HG03045 (cell line): ENCODE results near the gene URB2.
"Not testable (repeated sequence)": the region's sequence is repeated elsewhere in the genome, so short reads cannot be mapped to it uniquely, and the experiment has no call there.

ENCODE experiments used
- ATAC-seq: cut with Tn5 transposase; IDR thresholded peaks from one replicate; pipeline ENCODE4 v1.9.1; 2021; ENCODE audit warnings: mild to moderate bottlenecking, moderate library complexity; ENCODE audit not compliant: unreplicated experiment

The URB2 gene

DNA sequence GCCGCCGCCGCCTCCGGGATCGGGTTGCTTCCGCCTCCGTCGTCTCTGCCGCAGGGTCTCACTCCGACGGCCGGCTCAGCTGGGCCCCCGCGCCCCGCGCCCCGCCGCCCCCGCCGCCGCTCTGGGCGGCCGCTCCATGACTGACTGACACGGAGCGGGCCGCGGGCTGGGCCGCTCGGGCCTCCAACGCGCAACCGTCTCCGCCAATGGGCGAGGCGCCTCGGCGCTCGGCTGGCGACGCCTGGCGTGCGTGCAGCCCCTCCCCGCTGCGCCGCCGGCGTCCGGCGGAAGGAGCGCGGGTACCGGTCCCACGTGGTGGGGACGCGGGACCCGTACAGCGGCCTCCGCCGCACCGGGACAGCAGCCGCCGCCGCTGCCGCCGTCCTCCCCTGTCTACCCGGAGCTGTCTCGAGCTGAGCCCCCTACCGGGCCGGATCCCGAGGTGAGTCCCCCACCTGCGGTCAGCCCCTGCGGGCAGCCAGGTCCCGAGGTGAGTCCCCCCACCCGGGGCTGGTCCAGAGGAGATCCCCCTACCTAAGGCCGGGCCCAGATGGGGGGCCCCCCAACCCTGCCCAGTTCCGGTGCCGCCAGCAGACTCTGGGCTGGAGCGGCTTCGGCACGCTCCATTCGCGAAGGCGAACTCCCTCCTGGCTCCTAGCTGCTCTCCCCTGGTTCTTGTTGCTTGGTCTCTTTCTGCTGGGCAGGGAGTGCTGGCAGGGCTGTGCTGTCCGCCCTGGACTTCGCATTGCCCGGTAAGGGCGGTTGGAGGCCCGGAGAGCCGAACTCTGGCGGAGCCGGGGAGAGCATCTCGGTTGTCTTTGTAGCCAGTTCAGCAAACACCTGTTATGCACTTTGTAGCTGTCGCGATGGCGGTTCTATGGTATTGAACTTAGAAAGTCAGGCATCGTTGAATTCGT is at the start of gene URB2, which contains the start of gene TAF5L:
Gene URB2, plus strand, starts transcription at position 333 of the 917 bp plus-strand sequence. CDS start 1,387 bp downstream, outside the sequence.
Gene TAF5L, minus strand, starts transcription at position 208 of the 917 bp plus-strand sequence. CDS start 11,640 bp downstream, outside the sequence.
- ATAC-seq = peak; percentile 90

DNA sequence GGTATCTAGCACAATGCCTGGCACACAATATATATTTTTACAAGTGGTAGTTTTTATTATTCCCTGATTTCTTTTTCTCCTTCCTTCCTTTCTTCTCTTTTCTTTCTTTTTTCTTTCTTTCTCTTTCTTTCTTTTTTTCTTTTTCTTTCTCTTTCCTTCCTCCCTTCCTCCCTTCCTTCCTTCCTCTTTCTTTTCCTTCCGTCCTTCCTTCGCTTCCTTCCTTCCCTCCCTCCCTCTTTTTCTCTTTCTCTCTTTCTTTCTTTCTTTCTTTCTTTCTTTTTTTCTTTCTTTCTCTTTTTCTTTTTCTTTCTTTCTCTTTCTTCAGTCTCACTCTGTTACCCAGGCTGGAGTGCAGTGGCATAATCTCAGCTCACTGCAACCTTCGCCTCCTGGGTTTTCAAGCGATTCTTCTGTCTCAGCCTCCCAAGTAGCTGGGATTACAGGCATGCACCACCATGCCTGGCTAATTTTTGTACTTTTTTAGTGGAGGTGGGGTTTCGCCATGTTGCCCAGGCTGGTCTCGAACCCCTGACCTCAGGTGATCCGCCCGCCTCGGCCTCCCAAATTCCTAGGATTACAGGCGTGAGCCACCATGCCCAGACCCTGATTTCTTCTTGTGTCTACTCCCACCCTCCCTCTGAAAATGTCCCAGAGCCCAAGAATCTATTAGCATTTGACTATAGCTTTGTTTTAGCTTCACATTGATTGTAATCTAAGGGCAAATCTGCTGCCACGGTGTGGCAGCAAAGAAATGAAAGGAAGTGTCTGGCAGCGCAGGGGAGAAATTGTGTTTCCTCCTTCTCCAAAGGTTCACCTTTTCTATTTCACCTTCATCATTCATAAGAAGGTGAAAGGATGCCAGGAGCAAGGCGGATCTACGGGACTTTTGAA is 47.6 kb upstream of the URB2 start:
- peak; percentile 26 for ATAC-seq

DNA sequence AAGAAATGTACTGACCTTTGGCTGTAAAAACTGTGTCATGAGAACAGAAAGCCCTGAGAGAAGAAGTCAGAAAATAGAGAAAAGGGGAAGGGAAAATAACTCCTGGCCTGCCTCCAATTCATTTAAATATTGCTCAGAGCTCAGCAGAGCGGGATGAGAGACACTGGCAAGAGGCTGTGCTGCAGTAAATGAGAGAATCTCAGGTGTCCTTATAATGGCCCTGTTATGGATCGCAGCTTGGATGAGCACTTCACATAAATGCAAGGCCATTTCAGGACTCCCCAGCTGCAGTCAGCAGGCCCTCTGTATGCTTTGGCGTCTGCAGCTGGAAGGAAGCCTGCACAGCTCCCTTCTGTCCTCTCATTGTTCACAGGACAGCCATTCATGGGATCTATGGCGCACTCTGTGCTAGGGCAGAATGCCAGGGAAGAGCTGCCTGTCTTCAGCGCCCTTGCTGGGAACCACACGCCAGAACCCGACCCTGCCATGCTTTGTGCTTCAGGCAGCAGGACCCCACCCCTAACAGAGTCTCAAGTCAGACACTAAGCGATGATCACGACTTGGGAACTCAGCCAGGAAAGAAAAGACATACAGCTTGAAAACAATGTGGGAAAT is 46.9 kb upstream of the URB2 start:
- peak; percentile 75 for ATAC-seq

DNA sequence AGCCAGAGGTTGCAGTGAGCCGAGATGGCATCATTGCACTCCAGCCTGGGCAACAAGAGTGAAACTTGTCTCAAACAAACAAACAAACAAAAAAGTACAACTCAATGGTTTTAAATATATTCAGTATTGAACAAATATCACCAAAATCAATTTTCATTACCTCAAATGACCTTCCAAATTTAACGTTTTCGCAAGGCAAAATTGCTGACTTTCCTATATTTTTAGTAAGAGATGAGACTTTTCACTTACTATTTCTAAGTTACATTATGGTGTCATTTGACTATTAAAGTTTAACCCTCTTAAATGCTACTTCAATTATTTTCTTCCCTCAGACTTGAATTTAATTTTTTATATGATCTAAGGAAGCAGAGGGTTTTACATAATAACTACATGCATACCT is 44.6 kb upstream of the URB2 start:
- ATAC-seq = no peak

DNA sequence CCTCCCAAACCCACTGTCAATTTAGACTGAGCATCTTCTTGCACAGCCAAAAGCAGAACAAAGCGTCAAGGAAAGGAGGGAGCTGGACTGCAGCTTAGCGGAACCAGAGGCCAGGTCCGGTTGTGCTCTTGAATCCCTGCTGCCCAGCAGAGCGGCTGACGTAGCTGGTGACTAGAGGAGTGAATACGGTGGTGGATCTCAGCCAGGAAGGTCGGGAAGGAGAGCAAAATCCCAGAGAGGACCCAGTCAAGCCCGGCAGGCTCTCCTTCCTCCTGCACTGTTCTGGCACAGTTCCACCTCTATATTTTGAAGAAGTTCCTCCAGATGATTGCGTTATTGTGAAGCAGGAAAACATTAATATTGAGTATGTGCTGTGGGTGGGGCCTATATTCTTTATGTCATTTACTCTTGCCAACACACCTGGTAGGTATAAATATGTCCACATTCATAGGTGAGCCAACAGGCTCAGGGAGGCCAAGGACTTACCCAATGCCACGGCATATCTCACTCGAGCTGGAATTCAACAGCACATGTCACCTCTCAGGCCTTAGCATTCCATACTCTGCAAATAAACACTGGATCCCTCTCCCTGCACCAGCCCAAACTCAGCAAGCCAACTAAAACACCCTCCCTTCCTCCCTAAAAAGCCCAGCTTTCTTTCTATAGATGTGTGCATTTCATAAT is 43.9 kb upstream of the URB2 start:
- no peak for ATAC-seq

GRCh38 chr1:229582715-229583114 is 43.3 kb upstream of the URB2 start:
- ATAC-seq = no peak

- no peak for ATAC-seq
These were observed 40.7 kb upstream of the URB2 start for GRCh38 chr1:229585338-229585737.

DNA sequence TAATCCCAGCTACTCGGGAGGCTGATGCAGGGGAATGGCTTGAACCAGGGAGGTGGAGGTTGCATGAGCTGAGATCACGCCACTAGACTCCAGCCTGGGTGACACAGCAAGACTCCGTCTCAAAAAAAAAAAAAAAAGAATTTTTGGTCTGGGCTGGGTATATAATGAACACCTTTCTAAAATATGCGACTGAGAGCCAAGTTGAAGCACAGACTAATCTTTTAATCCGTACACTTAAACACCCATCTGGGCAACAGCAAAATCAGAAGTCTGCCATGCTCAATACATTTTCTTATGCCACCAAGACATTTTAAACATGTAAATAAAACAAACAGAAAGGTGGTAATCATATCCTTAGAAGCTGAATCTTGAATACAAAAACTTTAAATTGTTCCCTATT is 35.9 kb upstream of the URB2 start:
- no peak for ATAC-seq

DNA sequence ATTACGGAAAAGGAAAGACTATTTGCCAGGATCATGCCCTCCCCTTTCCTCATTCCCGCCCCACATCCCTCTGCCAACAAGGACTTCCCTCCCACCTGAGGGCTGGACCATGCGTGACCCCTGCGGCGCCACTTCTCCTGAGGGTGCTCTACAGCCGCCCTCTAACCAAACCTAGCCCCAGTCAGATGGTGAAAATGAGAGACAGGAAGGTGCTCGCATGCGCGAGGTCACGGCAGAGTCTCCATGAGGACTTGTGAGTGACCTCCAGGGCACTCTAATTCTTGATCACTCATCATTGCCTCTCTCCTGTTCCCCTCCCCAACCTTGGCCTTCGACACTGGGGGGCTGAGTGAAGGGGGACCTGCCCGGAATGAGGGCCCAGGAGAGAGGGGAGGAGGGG is 32.2 kb upstream of the URB2 start:
- ATAC-seq = no peak

DNA sequence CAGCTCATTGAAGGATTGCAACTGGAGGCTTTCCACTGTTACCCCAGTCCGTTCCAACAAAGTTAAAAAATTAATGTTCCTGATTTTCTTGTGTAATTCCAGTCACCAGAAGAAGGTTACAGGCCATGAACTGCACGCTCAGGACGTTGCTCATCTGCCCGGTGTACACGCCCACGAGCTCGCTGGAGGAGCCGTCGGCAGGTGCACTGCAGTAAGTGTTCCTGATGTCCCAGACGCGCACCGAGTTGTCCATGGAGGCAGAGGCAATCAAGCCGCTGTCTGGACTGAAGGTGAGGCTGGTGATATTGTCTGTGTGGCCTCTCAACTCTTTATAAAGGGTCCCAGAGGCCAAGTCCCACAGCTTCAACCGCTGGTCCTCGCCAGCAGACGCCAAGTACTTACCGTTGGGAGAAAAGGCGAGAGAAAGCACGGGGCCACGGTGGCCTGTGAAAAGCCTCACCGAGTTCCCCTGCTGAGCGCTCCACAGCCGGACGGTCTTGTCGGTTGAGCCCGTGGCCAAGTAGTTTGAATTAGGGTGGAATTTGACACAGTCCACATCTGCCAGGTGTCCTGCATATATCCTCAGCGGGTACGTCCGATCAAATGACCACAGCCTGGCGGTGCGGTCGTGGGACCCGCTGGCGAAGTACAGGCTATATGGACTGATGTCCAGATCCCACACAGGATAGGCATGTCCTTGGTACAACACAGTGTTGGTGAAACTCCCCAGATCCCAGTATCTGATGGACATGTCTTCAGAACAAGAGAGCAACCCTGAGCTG is 31.6 kb upstream of the URB2 start:
- no peak for ATAC-seq

- not testable (repeated sequence) for ATAC-seq
These were observed 30.2 kb upstream of the URB2 start for GRCh38 chr1:229595876-229596275.

DNA sequence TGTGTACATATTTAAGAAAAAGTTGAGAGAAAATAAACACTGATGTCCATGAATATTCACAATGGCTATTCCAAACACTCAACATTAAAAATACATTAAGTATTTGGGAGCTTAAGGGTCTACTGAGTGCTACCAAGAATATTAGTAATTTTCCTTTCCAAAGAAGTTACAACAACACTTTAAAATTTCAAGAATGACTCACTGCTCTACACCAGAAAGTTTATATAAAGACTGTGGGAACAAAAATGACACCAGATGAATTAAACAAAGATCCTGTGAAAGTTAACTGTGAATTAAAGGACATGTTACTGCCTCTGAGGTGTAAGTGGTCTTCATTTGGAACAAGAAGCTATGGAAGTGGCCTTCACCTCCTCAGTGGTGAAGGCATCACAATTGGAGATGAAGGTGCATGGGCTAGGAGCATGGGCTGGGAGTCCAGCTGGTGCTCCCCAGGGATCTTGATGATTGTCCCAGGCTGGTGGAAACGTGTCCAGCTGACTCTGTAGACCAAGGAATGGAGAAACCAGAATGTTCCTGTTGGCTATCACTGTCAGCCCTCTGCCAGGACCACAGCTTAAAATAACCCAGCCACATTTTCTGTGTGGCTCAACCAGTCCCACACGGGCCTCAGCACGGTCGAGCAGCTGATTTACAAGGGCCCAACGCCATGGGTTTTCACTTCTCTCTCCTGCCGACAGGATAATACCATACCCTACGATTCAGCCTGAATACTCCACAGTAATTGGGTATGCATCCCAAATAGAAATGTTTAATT is 28.9 kb upstream of the URB2 start:
- no peak for ATAC-seq

DNA sequence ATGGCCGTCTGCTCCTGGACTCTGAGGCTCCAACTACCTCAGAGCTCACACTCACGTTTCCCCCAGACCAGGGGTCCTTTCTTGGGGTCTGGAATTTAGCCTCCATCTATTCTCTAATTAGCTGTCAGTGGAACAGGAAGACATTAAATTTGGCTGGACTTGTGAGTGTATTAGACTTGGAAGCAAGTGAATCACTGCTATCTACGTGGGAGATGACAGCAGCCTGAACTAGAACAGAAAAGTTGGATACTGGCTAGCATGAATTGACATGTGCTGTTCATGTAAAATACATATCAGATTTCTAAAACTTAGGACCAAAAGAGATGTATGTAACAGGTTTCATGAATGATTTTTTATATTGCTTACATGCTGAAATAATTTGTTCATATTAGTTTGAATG is 28.2 kb upstream of the URB2 start:
- ATAC-seq = no peak

DNA sequence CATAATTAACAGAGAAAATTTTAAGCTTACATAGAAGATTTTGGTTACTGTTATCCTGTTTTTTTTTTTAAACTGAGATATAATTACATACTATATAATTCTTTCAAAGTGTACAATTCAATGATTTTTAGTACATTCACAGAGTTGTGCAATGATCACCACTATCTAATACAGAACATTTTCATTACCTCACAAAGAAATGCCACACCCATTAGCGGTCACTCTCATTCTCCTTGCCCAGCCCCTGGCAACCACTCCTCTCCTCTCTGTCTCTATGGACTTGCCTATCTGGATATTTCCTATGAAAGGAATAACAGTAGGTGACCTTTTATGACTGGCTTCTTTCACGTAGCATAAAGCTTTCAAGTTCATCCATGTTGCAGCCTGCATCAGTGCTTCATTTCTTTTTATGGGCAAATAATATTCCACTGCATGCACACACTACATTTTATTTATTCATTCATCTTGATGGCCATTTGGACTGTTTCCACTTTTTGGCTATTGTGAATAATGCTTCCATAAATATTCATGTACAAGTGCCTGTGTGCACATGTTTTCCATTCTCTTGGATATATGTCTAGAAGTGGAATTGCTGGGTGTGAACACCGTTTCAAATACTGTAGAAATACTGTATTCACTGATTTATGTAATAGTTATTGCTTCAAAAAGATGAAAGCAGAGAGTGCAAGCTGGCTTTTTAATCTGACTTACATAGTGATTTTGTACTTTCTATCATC is 26.7 kb upstream of the URB2 start:
- no peak for ATAC-seq

- no peak for ATAC-seq
These were observed 25.8 kb upstream of the URB2 start for GRCh38 chr1:229600229-229600628.

DNA sequence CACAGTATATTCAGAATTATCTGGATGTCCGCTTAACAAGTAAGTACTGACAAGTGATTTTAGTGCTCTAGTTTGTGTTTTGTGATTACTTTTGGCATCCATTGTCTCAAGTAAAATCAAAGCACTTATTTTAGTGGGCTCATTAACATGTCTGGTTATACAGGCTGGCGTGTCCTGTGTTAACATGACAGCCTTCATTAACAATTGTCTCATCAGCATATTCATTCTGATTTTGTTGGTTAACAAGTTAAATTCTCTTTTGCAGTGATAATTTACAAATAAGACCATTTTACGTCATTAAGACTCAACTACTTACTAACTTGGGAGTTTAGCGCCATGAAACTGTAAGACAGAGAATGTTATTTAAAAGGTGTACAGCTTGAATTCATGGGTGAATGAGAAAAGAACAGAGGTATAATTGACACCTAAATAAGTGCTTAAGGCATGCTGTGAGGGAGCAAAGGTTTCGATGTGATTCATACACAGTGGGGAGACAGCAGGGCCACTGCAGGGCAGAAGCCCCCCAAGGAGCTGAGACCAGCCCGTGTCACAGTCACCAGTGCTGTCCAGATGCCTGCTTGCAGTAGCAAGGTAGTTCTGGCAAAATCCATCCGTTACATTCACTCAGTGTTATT is 22.6 kb upstream of the URB2 start:
- ATAC-seq = no peak

GRCh38 chr1:229607370-229607769 is 18.7 kb upstream of the URB2 start:
- ATAC-seq = no peak

DNA sequence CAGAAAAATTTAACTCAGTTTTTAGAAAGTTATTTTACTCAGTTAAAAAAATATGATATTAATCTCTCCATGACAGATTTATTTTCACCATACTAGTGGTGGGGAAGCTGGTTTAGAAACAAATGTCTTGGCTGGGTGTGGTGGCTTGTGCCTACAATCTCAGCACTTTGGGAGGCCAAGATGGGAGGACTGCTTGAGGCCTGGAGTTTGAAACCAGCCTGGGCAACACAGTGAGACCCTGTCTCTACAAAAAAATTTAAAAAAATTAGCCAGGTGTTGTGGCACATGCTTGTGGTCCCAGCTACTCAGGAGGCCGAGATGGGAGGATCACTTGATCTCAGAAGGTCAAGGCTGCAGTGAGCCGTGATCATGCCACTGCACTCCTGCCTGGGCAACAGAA is 17.5 kb upstream of the URB2 start:
- ATAC-seq = no peak
